Measurements from ENCODE around the gene CHADL. TPM values are rescaled to one million over a fixed set of nuclear protein-coding genes. Genes with fewer than 3 reads are reported as not detected.

The CHADL gene
- total and polyA plus RNA-seq, 9 of the 15 experiments (the other 6 are each of a cell fraction or from before 2014, with no cell fraction given): not detected

- 63% methylated on average over 12 of the region's 16 CpGs for WGBS (ENCODE audit: insufficient coverage, low coverage, missing lambda C conversion rate)
- Histone ChIP-seq H3K27me3 (ENCODE audit: control insufficient read depth in 2 of 2, insufficient read depth in 2 of 2, low read length in 2 of 2) (no peaks in the 10 kb centered on the region), H3K9me1 (ENCODE audit: control insufficient read depth, insufficient read depth, low read length) (peaks cover 3% of the 10 kb centered on the region), H3K9me3 (replicated peaks; ENCODE audit: control insufficient read depth, insufficient read depth, low read depth, low read length) (peaks cover 3% of the 10 kb centered on the region; the same call in 1 of the 2 replicates), H3K79me2 (ENCODE audit: control insufficient read depth, insufficient read depth, low read length) (no peaks in the 10 kb centered on the region), H3K36me3 (ENCODE audit: control insufficient read depth, insufficient read depth, low read length) (peaks cover 59% of the 10 kb centered on the region; the same call in 2 of the 3 replicates), H3K4me3 (no peak overlapping the region), H3K9ac (ENCODE audit: insufficient read depth in 1 of 2, low read depth in 2 of 2, low read length in 2 of 2) (no peak overlapping the region; a peak in 1 of 4 replicates), H4K20me1 (replicated peaks; ENCODE audit: control insufficient read depth, insufficient read depth, low read length) (no peaks in the 10 kb centered on the region), H2AFZ (ENCODE audit: low read depth, low read length) (no peak overlapping the region), H3K4me2 (ENCODE audit: insufficient read depth, low read length) (no peak overlapping the region), H3K4me1 (replicated peaks in 1 of 2; ENCODE audit: control insufficient read depth in 2 of 2, insufficient read depth in 2 of 2, low read length in 2 of 2) (peaks cover 2 to 9% of the 10 kb centered on the region in 2 experiments; a peak in 2 of 5 replicates), H3K27ac (ENCODE audit: extremely low read depth, low read depth, low read length) (peak overlapping the region; percentile 30; the same call in 1 of the 3 replicates)
- intact Hi-C loops (cut with micrococcal nuclease): no loop called here
- ChIA-PET POLR2A (interaction anchor here (1.3 kb wide), 1 partner anchor 20 kb away, joined by 3 read pairs; no protein-coding TSS in a partner anchor), CTCF (ENCODE audit: low intra/inter-chr PET ratio) (interaction anchor here (0.6 kb wide), 1 partner anchor 80 kb away, joined by 6 read pairs; no protein-coding TSS in a partner anchor)
- ATAC-seq: peak; percentile 97
- FAIRE-seq: no peak
- BruUV-seq (replicated peaks): no TSS peak
- in situ Hi-C loops (cut with MboI): no loop called here
- peak in 1 of 4 experiments; percentile 10 for DNase-seq (ENCODE audit: extremely low read depth in 1 of 4, low spot score in 3 of 4)
- peak; percentile 18; the same call in 1 of the 2 replicates for TF ChIP-seq MGA (IDR thresholded peaks at IDR 0.05)
- TF ChIP-seq EP400 (IDR thresholded peaks at IDR 0.05): 0 out of 2 replicates have a peak, but pooled peaks have one; percentile 30
- TF ChIP-seq KLF13 (tag; IDR thresholded peaks at IDR 0.05; ENCODE audit: borderline replicate concordance, low read depth): no peak
- TF ChIP-seq PKNOX1 (IDR thresholded peaks at IDR 0.05): 0 out of 2 replicates have a peak, but pooled peaks have one; percentile 26
- no peak for TF ChIP-seq KAT7 (CRISPR knock-in tag; IDR thresholded peaks at IDR 0.05; ENCODE audit: borderline replicate concordance)
- no peak for TF ChIP-seq ZNF644 (tag; IDR thresholded peaks at IDR 0.05; ENCODE audit: low read depth)
- TF ChIP-seq THAP7 (CRISPR knock-in tag; IDR thresholded peaks at IDR 0.05): no peak
Observed at GRCh38 chr22:41217553-41218157, 23.1 kb downstream of the CHADL start.
